ENCODE measurements around the gene BCL7C.

The BCL7C gene

DNA sequence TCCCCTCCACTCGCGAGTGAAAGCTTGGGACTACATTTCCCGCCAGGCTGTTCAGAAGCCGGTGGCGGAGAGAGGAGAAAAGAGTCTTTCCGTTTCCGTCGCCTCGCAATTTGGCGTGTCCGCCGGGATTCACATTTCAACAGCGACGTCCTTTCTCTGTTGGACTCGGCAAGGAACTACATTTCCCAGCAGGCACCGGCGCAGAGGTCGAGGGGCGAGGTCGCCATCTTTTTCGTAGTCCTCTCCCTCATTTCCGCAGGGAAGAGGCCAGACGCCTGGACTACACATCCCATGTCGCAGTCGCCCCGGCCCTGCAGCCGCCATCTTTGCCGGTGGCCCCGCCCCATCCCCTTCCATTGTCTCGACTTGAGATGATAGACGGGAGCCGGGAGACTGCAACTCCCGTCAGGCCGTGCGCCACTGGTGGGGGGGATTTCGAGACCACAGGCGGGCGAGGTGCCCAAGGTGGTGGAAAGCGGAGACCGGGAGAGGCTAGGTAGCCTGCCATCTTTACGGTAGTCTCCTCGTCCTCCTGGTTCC lies 28.6 kb upstream of the BCL7C start:
- peak; percentile 100 for DNase-seq (ENCODE audit: low read depth)

DNA sequence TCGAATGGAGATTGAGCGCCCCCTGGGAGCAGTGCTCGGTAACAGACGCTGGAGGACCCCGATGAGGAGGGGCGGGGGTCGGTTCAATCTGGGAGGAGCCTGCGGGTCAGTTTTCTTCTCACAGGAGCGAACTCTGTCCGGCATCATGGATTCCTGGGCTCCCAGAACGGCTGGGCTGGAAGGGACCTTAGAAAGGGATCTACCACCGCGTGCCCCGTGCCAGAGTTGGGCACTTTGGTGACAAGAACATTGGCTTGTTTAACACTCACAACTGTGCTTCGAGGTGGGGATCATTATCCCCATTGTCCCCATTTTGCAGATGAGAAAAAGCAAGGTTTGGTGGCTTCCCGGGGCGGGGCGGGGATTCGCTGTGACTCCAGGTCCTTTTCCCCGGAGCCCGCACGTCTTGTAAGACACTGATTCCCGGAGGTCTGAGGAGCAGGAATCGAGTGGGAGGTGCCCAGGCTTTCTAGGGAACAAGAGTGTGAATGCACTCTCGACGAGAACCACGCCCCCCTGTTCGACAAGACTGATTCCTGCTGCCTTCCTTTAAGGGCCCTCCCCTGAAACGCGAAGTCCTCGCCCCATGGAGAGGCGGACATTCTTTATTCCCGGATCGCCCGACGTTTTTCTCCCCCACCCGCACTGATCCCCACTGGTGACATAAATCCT lies 28.0 kb upstream of the BCL7C start:
- peak; percentile 75 for DNase-seq (ENCODE audit: low read depth)

DNA sequence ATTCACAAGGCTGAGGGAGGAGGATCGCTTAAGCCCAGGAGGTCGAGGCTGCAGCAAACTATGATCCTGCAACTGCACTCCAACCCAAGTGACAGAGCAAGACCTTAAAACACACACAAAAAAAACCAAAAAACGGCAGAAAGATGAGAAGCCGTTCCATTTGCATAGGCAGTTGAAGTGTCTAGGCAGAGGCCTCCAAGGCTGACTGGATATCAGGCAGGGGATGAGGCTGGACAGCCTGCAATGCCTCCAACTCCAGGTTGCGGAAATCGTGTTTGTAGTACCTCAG lies 27.5 kb upstream of the BCL7C start:
- no peak for DNase-seq (ENCODE audit: low read depth)

DNA sequence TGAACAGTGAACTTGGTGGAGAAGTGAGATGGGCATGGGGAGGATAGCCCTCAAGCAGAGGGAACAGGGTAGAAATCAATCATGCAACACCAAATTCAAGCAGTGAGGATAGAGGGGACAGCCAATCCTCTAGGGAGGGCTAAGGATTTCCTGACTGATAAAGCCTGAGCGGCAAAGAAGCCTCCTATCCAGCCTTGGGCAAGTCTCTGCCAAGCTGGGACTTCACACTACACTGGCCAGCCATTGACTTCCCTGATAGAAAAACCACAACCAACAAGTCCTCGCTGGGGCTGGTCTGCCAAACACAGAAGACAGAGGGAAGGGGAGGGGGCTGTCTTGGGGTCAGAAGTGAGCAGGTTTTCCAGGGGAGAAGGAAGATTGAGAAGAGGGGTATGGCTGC lies 27.0 kb upstream of the BCL7C start:
- DNase-seq (ENCODE audit: low read depth): no peak

DNA sequence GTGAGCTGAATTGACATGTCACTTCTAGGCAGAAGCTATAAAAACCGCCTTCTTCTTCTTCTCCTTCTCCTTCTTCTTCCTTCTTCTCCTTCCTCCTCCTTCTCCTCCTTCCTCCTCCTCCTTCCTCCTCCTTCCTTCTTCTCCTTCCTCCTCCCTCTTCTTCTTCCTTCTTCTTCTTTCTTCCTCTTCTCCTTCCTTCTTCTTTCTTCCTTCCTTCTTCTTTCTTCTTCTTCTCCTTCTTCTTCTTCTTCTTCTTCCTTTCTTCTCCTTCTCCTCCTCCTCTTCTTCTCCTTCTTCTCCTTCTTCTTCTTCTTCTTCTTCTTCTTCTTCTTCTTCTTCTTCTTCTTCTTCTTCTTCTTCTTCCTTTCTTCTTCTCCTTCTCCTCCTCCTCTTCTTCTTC lies 24.7 kb upstream of the BCL7C start:
- DNase-seq (ENCODE audit: low read depth): no peak

DNA sequence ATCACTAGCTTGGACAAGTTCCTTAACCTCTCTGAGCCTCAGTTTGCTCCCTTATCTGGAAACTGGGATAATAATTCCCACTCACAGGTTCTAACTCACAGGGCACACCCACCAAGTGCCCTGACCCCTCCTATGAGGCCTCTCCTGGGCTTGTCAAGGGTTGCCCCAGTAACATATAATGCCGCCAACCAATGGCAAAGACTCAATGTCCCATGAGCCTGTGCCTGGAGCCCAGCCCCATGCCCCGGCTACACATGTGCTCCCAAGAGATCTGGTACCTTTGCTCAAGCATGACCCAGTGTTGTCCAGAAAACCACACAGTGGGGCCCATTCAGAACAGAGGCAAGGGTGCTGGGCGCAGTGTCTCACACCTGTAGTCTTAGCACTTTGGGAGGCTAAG lies 21.0 kb upstream of the BCL7C start:
- no peak for DNase-seq (ENCODE audit: low read depth)

DNA sequence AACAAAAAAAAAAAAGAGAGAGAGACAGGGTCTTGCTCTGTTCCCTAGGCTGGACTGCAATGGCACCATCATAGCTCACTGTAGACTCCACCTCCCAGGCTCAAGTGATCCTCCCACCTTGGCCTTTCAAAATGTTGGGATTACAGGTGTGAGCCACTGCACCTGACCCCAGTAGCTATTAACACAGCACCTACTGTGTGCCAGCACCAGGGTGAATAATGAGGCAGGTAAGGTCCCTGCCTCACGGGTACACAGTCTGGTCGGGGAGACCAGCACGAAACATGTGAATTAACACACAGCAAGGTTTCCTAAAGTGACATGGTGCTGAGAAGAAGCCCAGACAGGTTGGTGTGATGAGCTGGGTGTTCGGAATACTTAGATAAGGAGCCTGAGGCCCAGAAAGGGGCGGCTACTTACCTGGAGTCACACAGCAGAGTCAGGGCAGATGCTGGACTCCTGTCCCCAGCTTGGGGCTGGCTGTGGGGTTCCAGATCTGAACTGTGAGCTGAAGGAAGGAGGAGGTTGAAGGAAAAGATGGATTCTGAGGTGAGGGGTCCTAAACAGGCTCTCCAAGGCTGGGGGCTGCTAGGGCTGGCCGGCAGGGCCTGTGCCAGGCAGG lies 19.0 kb upstream of the BCL7C start:
- no peak for DNase-seq (ENCODE audit: low read depth)

DNA sequence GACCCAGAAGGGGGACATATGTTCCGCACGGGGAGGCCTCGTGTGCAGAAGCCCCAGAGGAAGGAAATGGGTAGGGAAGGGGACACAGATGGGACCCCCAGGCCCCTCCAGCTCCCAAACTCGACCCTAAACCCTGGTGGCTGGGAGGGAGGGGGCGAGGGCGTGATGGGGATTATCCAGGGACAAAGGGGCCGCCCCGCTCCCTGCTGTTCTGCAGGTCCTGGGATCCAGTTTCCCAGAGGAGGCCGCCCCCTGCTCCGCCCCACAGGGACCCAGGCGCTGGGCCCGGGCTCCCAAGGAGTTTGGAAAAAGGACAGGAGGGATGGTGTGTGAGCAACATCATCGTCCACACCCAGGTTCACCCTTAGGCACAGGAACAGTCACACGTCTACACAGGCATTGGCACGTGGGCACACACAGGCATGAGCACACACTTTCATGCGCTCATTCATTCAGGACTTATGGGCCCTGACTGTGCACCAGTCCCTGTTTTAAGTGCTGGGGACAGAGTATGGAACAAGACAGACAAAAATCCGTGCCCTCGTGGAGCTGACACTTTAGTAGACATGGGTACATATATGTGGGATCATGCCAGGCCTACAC lies 16.7 kb upstream of the BCL7C start:
- no peak for DNase-seq (ENCODE audit: low read depth)

DNA sequence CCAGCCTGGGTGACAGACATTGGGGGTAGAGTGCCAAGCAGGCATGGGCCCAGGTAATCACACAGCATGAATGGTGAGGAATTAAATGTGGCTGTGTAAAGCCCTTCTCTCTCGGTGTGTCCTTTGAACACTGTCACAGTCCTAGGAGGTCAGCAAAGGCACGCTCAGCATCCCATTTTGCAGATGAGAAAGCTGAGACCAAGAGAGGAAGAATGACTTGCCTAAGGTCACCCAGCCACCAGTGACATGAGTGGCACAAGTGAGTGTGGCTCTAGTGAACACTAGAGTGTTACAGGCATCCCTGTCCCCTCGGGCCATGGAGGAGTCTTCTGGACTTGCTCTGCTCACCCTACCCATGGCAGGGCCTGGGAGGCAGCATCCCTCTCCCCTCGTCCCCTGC lies 13.2 kb upstream of the BCL7C start:
- no peak for DNase-seq (ENCODE audit: low read depth)

DNA sequence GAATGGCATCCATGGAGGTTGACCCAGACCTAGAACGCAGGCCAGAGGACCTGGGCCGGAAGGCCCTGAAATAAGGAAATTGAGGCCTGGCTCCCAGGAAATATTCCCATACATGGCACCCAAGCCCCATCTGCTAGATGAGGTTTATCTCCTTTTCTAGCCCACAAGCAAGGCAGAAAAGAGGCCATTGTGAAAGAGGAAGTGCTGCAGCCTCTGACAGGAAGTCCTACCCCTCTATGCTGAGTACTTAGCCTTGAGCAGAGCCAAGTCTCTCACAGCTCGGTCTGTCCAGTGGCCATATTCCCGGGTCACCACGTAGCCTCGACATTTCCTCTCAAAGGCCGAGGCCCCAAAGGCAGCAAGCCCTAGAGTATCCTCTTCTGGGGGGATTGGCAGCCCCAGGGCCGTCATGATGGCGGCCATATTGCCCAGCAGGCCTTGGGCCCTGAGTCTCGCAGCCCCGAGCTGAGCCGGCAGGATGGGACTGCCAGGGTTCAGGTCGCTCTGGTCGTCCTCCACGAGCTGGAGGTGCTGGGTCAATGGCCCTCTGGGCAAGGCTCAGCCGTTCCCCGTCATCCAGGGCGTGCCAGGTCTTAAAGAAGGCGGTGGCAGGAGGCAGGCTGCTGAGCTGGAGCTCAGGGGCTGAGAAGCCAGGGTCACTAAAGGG lies 10.4 kb upstream of the BCL7C start:
- no peak for DNase-seq (ENCODE audit: low read depth)

DNA sequence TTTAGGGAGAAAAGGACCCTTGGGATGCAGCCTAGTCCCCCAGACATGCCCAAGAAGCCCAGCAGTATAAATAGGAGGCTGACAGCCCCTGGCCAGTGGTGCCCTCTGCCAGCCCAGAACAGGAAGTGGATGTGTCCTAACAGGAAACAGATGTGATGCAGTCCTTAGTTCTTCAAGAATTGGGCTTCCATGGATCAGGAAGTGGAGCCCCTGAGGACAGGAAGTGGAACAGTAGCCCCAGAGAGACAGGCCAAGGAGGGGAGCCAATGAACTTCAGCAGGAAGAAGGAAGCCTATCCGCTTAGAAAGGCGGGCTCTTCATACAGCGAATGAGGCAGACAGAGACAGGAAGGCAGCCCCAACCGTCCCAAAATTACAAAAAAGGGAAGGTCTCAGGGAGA lies 9.7 kb upstream of the BCL7C start:
- no peak for DNase-seq (ENCODE audit: low read depth)

DNA sequence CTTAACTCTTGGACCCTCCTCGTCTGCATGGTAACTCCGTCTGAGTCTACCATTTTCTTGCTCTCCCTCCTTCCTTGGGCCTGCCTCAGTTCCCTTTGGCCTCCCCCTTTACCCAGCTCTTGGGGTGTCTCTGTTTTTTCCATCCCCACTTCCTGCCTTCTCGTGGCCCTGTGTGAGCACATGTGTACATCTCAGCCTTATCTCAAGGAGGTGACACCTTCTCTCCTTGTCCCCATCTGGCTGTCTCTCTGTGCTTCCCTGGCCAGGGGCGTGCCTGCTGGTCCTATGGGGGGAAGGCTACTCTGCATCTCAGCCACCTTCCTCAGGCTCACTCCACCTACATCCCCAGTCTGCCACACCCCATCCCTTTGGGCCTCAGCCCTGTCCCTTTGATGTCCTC lies 9.1 kb upstream of the BCL7C start:
- no peak for DNase-seq (ENCODE audit: low read depth)

DNA sequence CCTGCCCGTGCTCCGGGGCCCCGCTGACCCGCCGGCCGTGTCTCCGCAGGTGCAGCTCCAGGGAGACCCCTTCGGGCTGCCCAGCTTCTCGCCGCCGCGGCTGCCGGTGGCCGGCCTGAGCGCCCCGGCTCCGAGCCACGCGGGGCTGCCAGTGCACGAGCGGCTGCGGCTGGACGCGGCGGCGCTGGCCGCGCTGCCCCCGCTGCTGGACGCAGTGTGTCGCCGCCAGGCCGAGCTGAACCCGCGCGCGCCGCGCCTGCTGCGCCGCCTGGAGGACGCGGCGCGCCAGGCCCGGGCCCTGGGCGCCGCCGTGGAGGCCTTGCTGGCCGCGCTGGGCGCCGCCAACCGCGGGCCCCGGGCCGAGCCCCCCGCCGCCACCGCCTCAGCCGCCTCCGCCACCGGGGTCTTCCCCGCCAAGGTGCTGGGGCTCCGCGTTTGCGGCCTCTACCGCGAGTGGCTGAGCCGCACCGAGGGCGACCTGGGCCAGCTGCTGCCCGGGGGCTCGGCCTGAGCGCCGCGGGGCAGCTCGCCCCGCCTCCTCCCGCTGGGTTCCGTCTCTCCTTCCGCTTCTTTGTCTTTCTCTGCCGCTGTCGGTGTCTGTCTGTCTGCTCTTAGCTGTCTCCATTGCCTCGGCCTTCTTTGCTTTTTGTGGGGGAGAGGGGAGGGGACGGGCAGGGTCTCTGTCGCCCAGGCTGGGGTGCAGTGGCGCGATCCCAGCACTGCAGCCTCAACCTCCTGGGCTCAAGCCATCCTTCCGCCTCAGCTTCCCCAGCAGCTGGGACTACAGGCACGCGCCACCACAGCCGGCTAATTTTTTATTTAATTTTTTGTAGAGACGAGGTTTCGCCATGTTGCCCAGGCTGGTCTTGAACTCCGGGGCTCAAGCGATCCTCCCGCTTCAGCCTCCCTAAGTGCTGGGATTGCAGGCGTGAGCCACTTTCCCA lies 8.4 kb upstream of the BCL7C start:
- no peak for DNase-seq (ENCODE audit: low read depth)

DNA sequence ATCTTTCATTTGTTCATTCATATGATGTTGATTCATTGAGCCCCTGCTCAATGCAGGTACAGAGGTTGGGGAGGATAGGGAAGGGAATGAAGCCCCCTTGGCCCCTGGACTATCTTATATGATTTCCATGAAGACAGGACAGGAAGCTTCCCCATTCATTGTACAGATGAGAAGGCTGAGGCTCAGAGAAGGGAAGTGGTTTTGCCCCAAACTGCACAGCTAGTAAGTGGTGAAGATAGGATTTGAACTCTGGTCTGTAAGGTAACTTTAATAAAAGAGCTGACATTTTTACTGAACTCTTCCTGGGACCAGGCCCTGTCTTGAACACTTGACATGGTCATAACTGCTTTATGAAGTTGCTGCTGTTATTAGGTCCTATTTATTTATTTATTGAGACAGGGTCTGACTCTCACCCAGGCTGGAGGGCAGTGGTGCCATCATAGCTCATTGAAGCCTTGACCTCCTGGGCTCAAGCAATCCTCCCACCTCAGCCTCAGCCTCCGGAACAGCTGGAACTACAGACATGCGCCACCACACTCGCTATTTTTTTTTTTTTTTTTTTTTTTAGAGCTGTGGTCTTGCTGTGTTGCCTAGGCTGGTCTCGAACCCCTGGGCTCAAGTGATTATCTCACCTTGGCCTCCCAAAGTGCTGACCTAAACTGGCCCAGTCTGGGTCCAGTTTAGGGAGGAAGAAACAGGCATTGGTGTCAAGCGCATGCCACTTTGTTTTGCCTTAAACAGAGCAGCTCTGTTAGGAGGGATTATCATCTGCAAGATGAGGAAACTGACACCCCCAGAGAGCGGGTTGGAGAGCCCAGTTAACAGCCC lies 7.5 kb upstream of the BCL7C start:
- DNase-seq (ENCODE audit: low read depth): no peak

DNA sequence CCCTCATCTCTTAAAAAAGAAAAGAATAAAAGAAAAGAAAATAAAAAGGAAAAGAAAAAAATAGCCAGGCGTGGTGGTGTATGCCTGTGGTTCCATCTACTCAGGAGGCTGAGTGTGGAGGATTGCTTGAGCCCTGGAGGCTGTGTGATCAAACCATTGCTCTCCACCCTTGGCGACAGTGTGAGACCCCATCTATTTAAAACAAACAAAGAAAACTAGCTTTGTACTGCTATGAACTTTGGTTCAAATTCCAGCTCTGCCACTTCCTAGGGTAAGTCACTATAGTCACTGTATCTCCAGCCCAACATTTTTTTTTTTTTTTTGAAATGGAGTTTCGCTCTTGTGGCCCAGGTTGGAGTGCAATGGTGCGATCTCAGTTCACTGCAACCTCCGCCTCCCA lies 6.7 kb upstream of the BCL7C start:
- no peak for DNase-seq (ENCODE audit: low read depth)

DNA sequence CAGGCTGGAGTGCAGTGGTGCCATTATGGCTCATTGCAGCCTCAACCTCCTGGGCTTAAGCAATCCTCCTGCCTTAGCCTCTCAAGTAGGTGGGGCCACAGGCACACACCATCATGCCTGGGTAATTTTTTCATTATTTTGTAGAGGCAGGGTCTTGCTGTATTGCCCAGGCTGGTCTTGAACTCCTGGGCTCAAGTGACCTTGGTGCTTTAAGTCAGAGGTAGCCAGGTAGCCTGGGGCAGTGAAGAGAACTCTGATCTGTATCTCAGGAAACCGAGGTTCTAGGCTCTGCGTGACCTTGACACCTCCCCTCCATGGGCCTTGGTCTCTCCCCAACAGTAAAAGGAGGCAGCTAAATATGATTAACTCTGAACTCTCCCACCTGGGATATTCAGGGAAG lies 5.9 kb upstream of the BCL7C start:
- DNase-seq (ENCODE audit: low read depth): no peak

DNA sequence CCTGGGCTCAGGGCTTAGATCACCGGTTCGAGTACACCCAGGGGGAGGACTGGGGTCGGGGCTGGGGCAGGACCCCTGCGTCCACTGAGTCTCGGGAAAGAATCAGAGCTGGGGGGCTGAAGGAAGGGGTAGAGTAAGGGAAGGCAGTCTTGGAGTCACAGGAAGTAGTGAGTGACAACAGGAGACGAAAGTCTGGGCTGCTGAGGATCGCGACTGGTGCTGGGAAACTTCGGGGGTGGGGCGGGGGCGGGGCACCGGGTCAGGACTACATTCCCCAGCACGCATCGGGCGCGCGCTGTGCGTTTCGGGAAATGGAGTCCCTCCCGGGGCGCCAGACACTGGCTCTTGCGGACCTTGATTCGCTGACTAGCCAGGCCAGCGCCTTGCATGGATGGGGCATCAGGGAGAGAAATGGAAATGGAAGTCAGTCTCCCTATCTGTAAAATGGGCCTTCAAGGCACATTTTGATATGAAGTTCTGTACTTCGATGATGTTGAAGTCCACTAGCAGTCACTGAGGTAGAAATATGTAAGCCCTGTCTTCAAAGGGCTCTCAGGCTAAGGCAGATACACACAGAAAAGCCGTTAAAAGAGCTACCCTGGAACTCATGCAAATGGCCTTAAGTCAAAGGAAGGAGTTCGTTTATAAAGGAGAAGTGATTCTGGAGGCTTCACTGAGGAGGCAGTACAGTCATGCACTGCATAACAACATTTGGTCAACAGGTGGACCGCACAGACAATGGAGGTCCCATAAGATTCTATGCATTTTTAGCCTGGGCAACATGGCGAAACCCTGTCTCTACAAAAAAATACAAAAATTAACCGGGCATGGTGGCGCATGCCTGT lies 3.2 kb upstream of the BCL7C start:
- peak; percentile 64 for DNase-seq (ENCODE audit: low read depth)

DNA sequence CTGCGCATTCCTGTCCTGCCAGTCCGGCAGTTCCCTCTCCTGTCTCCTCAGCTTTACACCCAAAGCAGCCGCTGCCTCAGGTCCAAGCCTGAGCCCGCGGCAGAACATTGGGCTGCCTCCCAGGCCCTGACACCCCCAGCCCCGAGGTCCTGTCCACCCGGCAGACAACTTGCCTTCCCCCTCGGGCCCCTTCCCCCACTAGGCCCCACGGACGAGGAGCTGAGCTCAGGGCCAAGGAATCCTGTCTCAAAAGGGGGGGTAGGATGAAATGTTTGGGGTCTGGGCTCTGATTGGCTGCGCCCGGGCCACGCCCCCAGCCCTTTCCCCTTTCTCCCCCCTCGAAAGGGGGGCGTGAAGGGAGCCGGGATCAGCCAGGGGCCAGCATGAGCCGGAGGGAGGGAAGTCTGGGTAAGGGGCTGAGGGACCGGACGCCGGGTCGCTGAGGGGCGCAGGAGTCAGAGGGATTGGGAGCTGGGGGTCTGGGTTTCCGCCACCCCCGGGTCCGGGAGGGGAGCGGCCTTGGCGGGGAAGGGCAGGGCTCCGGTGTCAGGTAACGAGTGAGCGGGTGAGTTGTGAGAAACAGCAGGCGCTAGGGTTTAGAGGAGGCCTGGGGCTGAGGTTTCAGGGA lies 2.5 kb upstream of the BCL7C start, which contains the start of gene CTF1:
Gene CTF1 (plus strand): TSS at position 354 of the 628 bp plus-strand sequence. CDS start 30 bp downstream, at position 384.
- DNase-seq (ENCODE audit: low read depth): no peak

DNA sequence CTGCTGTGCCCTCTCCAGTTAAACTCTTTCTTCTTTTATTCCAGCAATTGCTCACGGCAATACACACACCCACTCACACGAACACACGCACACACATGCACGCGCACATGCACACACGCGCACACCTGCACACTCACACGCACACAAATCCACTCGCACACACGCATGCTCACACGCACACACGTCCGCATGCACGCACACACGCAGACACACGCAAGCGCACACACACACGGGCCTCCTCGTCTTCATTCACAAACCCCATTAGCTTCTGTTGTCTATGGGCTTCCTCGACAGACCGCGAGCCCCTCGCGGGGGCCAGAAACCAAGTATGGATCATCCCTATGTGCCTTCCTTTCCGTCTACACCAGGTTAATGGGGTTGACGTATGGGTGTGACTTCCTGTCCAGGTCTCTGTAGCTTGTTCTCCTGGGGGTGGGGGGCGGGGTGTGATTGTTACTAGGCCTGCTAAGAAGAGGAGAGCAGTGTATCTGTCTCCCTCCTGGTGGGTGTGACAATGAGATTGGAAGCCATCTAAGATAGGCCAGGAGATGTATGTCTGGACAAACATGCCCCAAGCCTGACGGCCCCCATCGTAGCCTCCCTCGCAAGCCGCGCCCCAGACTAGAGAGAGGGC lies 1.9 kb upstream of the BCL7C start:
- DNase-seq (ENCODE audit: low read depth): no peak
